ENCODE data around the gene COPE.

COPE gene

GRCh38 chr19:18849838-18850400 lies 69.3 kb downstream of the COPE start:
- DNase-seq, result peak in 1 of 5 experiments; percentile 34
